Measurements from ENCODE around the gene ARHGAP26.

- no peak for TF ChIP-seq POLR2A (IDR thresholded peaks at IDR 0.05; ENCODE audit: low read depth, low read length)
- TF ChIP-seq MAX (IDR thresholded peaks at IDR 0.05; ENCODE audit: insufficient read depth, insufficient read length) = no peak
- TF ChIP-seq EZH2 (IDR thresholded peaks at IDR 0.05; ENCODE audit: borderline replicate concordance, low read depth, low read length, severe bottlenecking) = no peak
- TF ChIP-seq CTCF (IDR thresholded peaks at IDR 0.05; ENCODE audit: extremely low read depth in 1 of 2, insufficient read depth in 1 of 2, low read depth in 1 of 2, low read length in 2 of 2) = no peak
- no peak for TF ChIP-seq GATA2 (IDR thresholded peaks at IDR 0.05; ENCODE audit: insufficient read depth, insufficient read length, low read depth, low read length)
- TF ChIP-seq MYC (IDR thresholded peaks at IDR 0.05; ENCODE audit: low read depth, low read length) = no peak
- TF ChIP-seq POLR2AphosphoS5 (IDR thresholded peaks at IDR 0.05; ENCODE audit: insufficient read depth, low read depth, low read length) = no peak
These were observed 316.4 kb downstream of the ARHGAP26 start for GRCh38 chr5:143086546-143086907.
